Loucy (cell line): Measurements from ENCODE around the gene CDK1.

ENCODE experiments used
- H2AFZ ChIP-seq: fragments of 200-600 bp; sonication (generic); 2 replicates; pipeline ENCODE4 v1.6.0; 2016; ENCODE audit warnings: antibody characterized with exemption, mild to moderate bottlenecking, low read length, moderate library complexity
- H3F3A ChIP-seq: fragments of 200-600 bp; 2 replicates; pipeline ENCODE4 v1.6.0; 2016; ENCODE audit warnings: antibody characterized with exemption, low read depth, mild to moderate bottlenecking
- H3K27me3 ChIP-seq: fragments of 200-600 bp; sonication (generic); 2 replicates; pipeline ENCODE4 v1.6.1; 2014; ENCODE audit warnings: low read length, mild to moderate bottlenecking; ENCODE audit not compliant: insufficient read depth, poor library complexity, severe bottlenecking
- H3K36me3 ChIP-seq: fragments of 200-600 bp; sonication (generic); 2 replicates; pipeline ENCODE4 v1.6.1; 2016; ENCODE audit warnings: low read length; ENCODE audit not compliant: insufficient read depth
- H3K4me1 ChIP-seq: fragments of 200-600 bp; sonication (generic); 2 replicates; pipeline ENCODE4 v1.5.1; 2014; ENCODE audit warnings: low read length, mild to moderate bottlenecking; ENCODE audit not compliant: insufficient read depth, poor library complexity, severe bottlenecking
- H3K4me2 ChIP-seq: fragments of 200-600 bp; sonication (generic); 2 replicates; pipeline ENCODE4 v1.6.0; 2014; ENCODE audit warnings: antibody characterized with exemption, low read length, low read depth, mild to moderate bottlenecking; ENCODE audit not compliant: poor library complexity, severe bottlenecking
- H3K4me3 ChIP-seq: fragments of 200-600 bp; sonication (generic); 2 replicates; pipeline ENCODE4 v1.5.1; 2014; ENCODE audit warnings: low read length, mild to moderate bottlenecking, mixed read lengths; ENCODE audit not compliant: poor library complexity, severe bottlenecking
- H3K79me2 ChIP-seq: fragments of 200-600 bp; sonication (generic); 2 replicates; pipeline ENCODE4 v1.6.1; 2014; ENCODE audit warnings: low read length; ENCODE audit not compliant: insufficient read depth
- H3K9ac ChIP-seq: fragments of 200-600 bp; sonication (generic); 2 replicates; pipeline ENCODE4 v1.6.0; 2014; ENCODE audit warnings: mild to moderate bottlenecking, low read depth, low read length, moderate library complexity; ENCODE audit not compliant: poor library complexity, severe bottlenecking
- H3K9me2 ChIP-seq: fragments of 200-600 bp; sonication (generic); replicated peaks from 2 replicates; pipeline ENCODE4 v1.6.1; 2016; ENCODE audit warnings: low read depth, low read length, mixed read lengths
- H3K9me3 ChIP-seq: fragments of 200-600 bp; sonication (generic); 2 replicates; pipeline ENCODE4 v1.6.1; 2014; ENCODE audit warnings: mild to moderate bottlenecking, antibody characterized with exemption, low read length, low read depth; ENCODE audit not compliant: insufficient read depth
- H4K20me1 ChIP-seq: fragments of 200-600 bp; sonication (generic); 2 replicates; pipeline ENCODE4 v1.6.0; 2014; ENCODE audit warnings: antibody characterized with exemption, low read length, mild to moderate bottlenecking; ENCODE audit not compliant: insufficient read depth, poor library complexity, severe bottlenecking
- CTCF ChIP-seq: fragments of 200-600 bp; sonication (generic); conservative IDR thresholded peaks from 2 replicates; pipeline ENCODE4 v1.5.1; 2014; ENCODE audit warnings: mild to moderate bottlenecking, antibody characterized with exemption, low read length
- EZH2phosphoT487 ChIP-seq: fragments of 200-600 bp; IDR thresholded peaks from 2 replicates; pipeline ENCODE4 v1.6.1; 2018; ENCODE audit warnings: antibody characterized with exemption, mild to moderate bottlenecking, moderate library complexity, borderline replicate concordance

Gene CDK1

DNA sequence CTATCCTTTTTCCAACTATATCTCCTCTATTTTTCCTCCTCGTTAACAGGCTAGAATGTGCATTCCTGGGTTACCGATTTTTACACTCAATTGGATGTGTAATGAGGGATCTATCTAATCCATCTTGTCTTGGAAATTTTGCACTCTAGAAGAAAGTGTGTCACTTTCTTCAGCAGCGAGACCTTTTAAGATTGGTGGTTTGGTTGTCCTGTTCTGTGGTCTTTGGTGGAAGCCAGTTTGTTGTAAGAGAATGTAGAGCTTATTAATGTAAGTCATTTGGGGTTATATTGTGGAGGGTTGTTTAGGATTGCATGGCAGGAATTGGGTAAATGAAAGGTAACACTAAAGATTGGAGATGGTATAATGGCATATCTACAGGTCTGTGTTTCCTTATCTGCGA lies 16.7 kb downstream of the CDK1 start:
- Histone ChIP-seq H3K9me2 (no peaks in the 10 kb centered on the region), H3K4me2 (no peak overlapping the region), H2AFZ (no peak overlapping the region), H3K4me1 (peaks cover 15% of the 10 kb centered on the region), H3K36me3 (peaks cover 76% of the 10 kb centered on the region), H3F3A (no peaks in the 10 kb centered on the region), H3K79me2 (peaks cover 69% of the 10 kb centered on the region), H3K27me3 (no peaks in the 10 kb centered on the region), H3K9ac (no peak overlapping the region), H3K4me3 (no peak overlapping the region), H3K9me3 (no peaks in the 10 kb centered on the region), H4K20me1 (peaks cover 42% of the 10 kb centered on the region)
- TF ChIP-seq EZH2phosphoT487 (no peak), CTCF (no peak)

DNA sequence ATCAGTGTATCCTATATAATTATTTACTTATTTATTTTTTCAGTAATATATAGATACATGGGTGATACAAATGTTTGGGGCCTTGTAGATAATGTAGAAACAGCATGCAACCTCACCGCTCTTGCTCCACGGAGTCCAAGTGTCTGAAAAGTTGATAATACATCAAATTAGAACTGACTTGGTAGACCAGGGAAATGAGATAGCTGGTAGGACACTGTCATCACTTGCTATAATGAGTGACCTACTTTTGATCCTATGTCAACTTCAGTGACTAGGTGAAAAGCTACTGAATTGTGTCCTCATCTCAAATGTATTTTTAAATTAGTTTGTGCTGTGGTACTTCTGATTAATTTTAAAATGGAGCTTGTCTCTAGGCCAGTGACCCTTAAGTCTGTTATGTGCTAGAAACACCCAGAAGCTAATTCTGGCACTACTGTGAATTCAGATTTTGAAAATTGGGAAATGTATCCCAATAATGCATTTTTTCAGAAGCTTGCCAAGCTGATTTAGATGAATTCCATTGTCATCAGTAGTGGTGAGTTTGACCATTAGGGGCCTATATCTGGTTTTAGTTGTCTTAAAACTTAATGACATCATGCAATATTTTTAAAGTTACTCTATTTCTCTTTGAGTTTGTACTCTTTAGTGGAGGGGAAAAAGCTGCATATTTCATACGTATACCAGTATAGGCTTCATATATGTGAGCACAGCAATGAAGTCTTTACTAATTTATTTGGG lies 17.4 kb downstream of the CDK1 start:
- Histone ChIP-seq H3K36me3 (peaks cover 69% of the 10 kb centered on the region), H3K9me2 (no peaks in the 10 kb centered on the region), H2AFZ (no peak overlapping the region), H3F3A (no peaks in the 10 kb centered on the region), H3K9me3 (no peaks in the 10 kb centered on the region), H3K27me3 (no peaks in the 10 kb centered on the region), H3K9ac (no peak overlapping the region), H3K4me1 (peaks cover 9% of the 10 kb centered on the region), H4K20me1 (peaks cover 41% of the 10 kb centered on the region), H3K4me3 (no peak overlapping the region), H3K4me2 (no peak overlapping the region), H3K79me2 (peaks cover 62% of the 10 kb centered on the region)
- TF ChIP-seq CTCF (no peak), EZH2phosphoT487 (no peak)

DNA sequence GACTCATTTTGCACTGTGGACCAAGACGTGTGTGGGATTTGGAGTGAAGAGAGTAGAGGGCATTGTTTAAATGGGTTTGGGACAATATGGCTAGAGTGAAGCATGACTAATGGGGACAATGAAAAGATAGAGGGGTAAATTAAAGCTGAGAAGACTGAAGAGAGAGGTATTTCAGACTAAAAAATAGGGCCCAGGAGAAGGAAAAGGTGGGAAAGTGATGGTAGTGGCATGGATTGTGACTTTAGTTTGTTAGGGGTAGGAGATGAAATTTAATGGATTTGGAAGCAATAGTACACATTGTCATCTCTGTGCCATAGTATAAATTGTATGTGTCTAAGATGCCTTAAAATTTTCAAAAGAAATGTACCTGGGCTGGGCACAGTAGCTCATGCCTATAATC lies 18.2 kb downstream of the CDK1 start:
- Histone ChIP-seq H4K20me1 (peaks cover 33% of the 10 kb centered on the region), H2AFZ (no peak overlapping the region), H3K36me3 (peaks cover 65% of the 10 kb centered on the region), H3K4me3 (no peak overlapping the region), H3K4me1 (peaks cover under 1% of the 10 kb centered on the region), H3K27me3 (no peaks in the 10 kb centered on the region), H3K4me2 (no peak overlapping the region), H3K9me3 (no peaks in the 10 kb centered on the region), H3K79me2 (peaks cover 54% of the 10 kb centered on the region), H3K9me2 (no peaks in the 10 kb centered on the region), H3K9ac (no peak overlapping the region), H3F3A (no peaks in the 10 kb centered on the region)
- TF ChIP-seq CTCF = no peak
- TF ChIP-seq EZH2phosphoT487 = no peak
